Coronary artery (tissue), 2 donors: Measurements from ENCODE around the gene PIGW.

Source experiments
- DNase-seq: peaks from one replicate; pipeline ENCODE4 v3.0.0-alpha.2; 2017; ENCODE audit warnings: low spot score
- H3K27ac ChIP-seq, 2 donors: fragments of 200-600 bp; sonication (generic); one replicate each; pipeline ENCODE4 v1.5.1; 2016 to 2019
- H3K4me3 ChIP-seq: fragments of 200-600 bp; sonication (generic); 2 replicates; pipeline ENCODE4 v1.5.1; 2016; ENCODE audit warnings: mild to moderate bottlenecking, moderate library complexity
- TF ChIP-seq, protein P1 (sequence below): fragments of 200-600 bp; sonication (generic); IDR thresholded peaks from one replicate; pipeline ENCODE4 v1.5.1; 2019; ENCODE audit warnings: antibody characterized with exemption

PIGW gene

DNA sequence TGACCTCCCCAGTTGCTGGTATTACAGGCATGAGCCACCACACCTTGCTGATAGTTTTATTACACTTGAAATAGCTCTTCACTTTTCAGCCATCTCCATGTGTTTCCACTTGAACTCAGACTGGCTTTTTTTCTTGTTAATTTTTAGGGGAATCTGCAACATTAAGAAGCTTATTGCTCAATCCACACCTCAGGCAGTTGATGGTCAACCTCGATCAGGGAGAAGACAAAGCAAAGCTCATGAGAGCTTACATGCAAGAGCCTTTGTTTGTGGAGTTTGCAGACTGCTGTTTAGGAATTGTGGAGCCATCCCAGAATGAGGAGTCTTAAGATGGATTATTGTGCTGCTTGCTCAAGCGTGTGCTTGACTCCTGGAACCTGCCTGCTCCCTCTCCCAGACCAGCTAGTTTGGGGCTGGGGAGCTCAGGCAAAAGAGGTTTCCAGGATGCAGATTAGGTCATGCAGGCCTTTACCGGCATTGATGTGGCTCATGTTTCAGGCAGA is 39.7 kb upstream of the PIGW start:
- DNase-seq = no peak
- TF ChIP-seq, protein P1, sequence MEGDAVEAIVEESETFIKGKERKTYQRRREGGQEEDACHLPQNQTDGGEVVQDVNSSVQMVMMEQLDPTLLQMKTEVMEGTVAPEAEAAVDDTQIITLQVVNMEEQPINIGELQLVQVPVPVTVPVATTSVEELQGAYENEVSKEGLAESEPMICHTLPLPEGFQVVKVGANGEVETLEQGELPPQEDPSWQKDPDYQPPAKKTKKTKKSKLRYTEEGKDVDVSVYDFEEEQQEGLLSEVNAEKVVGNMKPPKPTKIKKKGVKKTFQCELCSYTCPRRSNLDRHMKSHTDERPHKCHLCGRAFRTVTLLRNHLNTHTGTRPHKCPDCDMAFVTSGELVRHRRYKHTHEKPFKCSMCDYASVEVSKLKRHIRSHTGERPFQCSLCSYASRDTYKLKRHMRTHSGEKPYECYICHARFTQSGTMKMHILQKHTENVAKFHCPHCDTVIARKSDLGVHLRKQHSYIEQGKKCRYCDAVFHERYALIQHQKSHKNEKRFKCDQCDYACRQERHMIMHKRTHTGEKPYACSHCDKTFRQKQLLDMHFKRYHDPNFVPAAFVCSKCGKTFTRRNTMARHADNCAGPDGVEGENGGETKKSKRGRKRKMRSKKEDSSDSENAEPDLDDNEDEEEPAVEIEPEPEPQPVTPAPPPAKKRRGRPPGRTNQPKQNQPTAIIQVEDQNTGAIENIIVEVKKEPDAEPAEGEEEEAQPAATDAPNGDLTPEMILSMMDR = no peak
- Histone ChIP-seq H3K4me3 (no peak overlapping the region), H3K27ac (no peak overlapping the region)

DNA sequence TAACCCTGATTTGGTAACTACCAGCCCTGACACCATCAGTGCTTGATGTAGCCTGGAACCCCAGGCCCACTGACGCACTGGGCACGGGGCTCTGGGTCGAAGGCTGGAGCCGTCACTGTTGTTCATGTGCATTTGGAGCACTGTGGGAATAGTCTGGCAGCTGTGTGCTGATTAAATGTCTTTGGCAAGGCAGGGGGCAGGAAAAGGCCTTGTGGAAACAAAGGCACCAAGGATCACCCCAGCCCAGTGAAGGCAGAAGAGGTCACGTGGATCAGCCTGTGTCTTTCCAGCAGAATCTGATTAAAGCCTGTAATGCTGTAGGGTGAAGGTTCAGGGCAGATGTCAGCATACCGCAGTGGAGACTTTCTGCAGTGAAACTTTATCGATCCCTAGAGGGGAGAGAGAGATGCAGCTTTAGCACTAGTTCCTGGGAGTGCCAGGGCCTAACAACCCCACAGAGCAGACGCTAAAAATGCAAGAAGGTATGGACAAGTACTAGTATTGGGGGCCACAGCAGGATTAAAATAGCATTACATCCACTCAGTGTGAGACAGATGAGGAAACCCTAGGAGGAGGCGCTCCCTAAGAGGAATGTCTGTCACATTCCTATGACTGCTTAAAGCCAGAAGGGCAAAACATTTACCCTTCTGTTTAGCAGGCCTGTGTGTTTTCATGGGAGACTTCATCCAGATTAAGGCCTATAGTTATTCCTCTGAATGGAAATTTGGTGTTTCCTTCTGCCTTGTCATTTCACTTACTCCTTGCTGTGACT is 38.6 kb upstream of the PIGW start:
- H3K27ac ChIP-seq = no peak overlapping the region
- no peak for DNase-seq

DNA sequence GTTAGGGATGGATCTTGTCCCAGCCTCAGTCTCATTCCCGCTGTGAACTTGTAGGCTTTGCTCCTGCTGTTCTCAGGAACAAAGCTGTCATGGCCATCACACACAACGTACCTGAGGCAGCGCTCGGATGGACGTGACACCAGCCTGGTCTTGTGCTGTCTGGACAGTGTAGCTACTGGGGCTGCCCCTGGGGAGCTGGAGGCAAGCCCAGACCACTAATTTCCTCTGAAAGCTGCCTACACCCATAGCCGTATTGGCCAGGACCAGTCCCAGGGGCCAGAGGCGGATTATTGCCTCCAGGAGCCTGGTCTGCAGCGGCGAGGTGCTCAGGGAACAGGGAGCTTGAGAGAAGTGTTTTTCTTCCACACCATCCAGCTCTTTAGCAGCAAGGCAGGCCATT is 36.6 kb upstream of the PIGW start:
- TF ChIP-seq, protein P1 = no peak
- Histone ChIP-seq H3K27ac (no peak overlapping the region), H3K4me3 (no peak overlapping the region)
- DNase-seq = no peak

More for the DNA sequence above, 38.6 kb upstream of the PIGW start:
- TF ChIP-seq, protein P1 = no peak
- no peak overlapping the region for H3K4me3 ChIP-seq

DNA sequence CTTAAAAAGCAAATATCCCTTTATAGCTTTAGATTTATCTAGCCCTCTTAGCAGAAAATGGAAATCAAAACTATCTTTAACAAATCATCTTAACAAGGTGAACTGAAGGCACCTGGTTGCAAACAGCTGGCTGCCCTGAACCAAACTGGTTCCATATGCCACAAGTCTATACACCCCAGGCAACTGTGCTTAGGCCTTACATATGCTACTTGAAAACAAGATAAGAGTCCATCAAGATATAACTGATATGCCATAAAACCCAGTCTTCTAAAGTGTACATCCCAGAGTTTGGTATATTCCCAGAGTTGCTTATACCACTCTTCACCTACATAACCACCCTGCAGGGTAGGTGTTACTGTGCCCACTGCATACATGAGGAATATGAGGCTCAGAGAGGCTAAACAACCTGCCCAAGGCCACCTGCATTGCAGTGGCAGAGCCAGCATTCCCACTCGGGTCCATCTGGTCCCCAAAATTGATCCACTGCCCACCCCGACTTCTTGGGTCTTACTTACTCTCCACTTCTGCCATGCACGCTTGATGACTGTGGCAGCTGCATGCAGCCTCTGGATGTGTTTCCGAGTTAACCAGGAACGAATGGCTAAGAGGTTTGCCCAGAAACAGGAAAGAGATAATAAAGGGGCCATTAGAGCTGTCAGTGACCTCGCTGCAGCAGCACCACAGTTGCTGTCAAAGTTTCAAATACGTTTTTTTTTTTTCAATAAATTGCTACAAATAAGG is 36.1 kb upstream of the PIGW start:
- Histone ChIP-seq H3K27ac (no peak overlapping the region), H3K4me3 (no peak overlapping the region)
- TF ChIP-seq, protein P1 = no peak
- DNase-seq = no peak

DNA sequence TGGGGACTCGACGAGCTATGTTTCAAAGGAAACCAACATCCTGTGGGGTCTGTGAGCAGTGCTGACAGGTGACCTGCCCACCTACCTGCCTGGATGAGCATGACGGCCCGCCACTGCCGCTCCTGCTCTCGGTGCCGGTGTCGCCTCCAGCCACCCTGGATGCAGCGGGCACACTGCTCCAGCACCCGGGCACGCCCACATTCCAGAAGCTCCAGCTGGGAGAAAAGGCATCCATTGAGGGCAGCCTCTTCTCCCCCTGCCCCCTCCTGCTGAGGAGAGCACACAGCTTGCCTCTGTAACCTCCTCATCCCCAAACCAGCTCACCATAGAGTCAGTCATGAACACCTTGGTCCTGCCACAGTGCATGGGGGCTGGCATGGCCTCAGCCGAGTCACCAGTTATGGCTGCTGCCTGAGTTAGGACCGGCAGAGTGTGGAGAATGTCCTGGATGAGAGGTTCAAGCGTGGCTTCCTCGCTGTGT is 34.0 kb upstream of the PIGW start:
- Histone ChIP-seq H3K27ac (no peak overlapping the region), H3K4me3 (no peak overlapping the region)
- DNase-seq = no peak
- TF ChIP-seq, protein P1 = no peak

DNA sequence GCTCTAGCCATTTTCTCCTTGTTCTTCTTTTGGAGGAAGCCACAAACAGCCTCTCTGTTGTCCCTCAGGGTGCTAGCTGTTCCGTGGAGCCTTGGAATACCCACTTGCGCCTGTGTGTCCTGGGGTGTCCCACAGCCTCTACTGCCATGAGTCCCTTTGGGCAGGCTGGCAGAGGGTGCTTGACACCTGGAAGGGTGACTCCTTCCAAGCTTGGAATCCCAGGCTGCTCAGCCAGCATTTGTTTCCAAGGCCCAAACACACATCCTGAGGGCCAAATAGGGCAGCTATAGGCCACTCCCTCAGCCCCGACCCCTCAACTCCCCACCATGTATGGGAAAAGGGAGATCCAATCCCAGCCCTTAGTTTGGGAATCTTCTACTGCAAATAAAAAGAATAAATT is 33.4 kb upstream of the PIGW start:
- Histone ChIP-seq H3K4me3 (no peak overlapping the region), H3K27ac (no peak overlapping the region)
- DNase-seq = no peak
- TF ChIP-seq, protein P1 = no peak
